ENCODE measurements around the gene ATP5MK.
A peak's percentile ranks its signal among the peaks of the same experiment; 100 is the strongest.
"Not testable (repeated sequence)": the region's sequence is repeated elsewhere in the genome, so short reads cannot be mapped to it uniquely, and the experiment has no call there.

Gene ATP5MK

GRCh38 chr10:103367379-103367781, 28.9 kb downstream of the ATP5MK start:
- Histone ChIP-seq H3K79me2 (ENCODE audit: control insufficient read depth, insufficient read depth, low read length) (no peaks in the 10 kb centered on the region), H3K27me3 (ENCODE audit: insufficient read depth, low read length, poor library complexity) (no peaks in the 10 kb centered on the region), H4K5ac (ENCODE audit: low read length) (no peak overlapping the region), H4K8ac (ENCODE audit: low read depth, low read length) (peak overlapping the region; percentile 16), H3K4me1 (ENCODE audit: control insufficient read depth, low read depth, low read length) (no peaks in the 10 kb centered on the region), H2BK120ac (ENCODE audit: low read depth, low read length) (no peak overlapping the region), H3K79me1 (ENCODE audit: low read length) (no peaks in the 10 kb centered on the region), H3K36me3 (ENCODE audit: control insufficient read depth, insufficient read depth, low read length) (no peaks in the 10 kb centered on the region), H3K18ac (ENCODE audit: low read length) (no peak overlapping the region), H3K4me3 (ENCODE audit: low read length) (no peak overlapping the region), H3K23ac (ENCODE audit: low read length) (no peak overlapping the region), H3K4me2 (ENCODE audit: low read length) (no peak overlapping the region), H3K56ac (ENCODE audit: low read length) (peak overlapping the region; percentile 42), H2AK5ac (ENCODE audit: low read length) (no peak overlapping the region), H2BK15ac (replicated peaks; ENCODE audit: low read depth) (no peak overlapping the region), H3K27ac (ENCODE audit: low read depth, low read length) (no peak overlapping the region), H3K4ac (ENCODE audit: low read depth, low read length) (no peak overlapping the region), H2BK5ac (ENCODE audit: low read length) (no peak overlapping the region), H3K9ac (ENCODE audit: low read length) (peak overlapping the region; percentile 36)
- WGBS (ENCODE audit: extremely low coverage, insufficient coverage, low lambda C conversion rate), result no CpG with 5 or more reads among the region's 10 CpGs
- DNase-seq, result no peak

- H3K4ac ChIP-seq (ENCODE audit: low read depth, low read length); H3K18ac ChIP-seq (ENCODE audit: low read length); H3K4me2 ChIP-seq (ENCODE audit: low read length); H2BK15ac ChIP-seq (replicated peaks; ENCODE audit: low read depth); H3K56ac ChIP-seq (ENCODE audit: low read length); H3K79me1 ChIP-seq (ENCODE audit: low read length); DNase-seq; H2BK5ac ChIP-seq (ENCODE audit: low read length); H4K8ac ChIP-seq (ENCODE audit: low read depth, low read length); H3K4me1 ChIP-seq (ENCODE audit: control insufficient read depth, low read depth, low read length); H4K5ac ChIP-seq (ENCODE audit: low read length); H3K4me3 ChIP-seq (ENCODE audit: low read length); H3K27me3 ChIP-seq (ENCODE audit: insufficient read depth, low read length, poor library complexity); H3K23ac ChIP-seq (ENCODE audit: low read length); H3K27ac ChIP-seq (ENCODE audit: low read depth, low read length); H3K36me3 ChIP-seq (ENCODE audit: control insufficient read depth, insufficient read depth, low read length); H3K9ac ChIP-seq (ENCODE audit: low read length); H2AK5ac ChIP-seq (ENCODE audit: low read length); H2BK120ac ChIP-seq (ENCODE audit: low read depth, low read length); H3K79me2 ChIP-seq (ENCODE audit: control insufficient read depth, insufficient read depth, low read length): not testable (repeated sequence)
- WGBS (ENCODE audit: extremely low coverage, insufficient coverage, low lambda C conversion rate), result no CpG with 5 or more reads among the region's 9 CpGs
Observed at GRCh38 chr10:103360791-103361190, 35.5 kb downstream of the ATP5MK start.

- H3K56ac ChIP-seq (ENCODE audit: low read length); DNase-seq; H2AK5ac ChIP-seq (ENCODE audit: low read length); H2BK120ac ChIP-seq (ENCODE audit: low read depth, low read length); H3K4me3 ChIP-seq (ENCODE audit: low read length); H3K4me2 ChIP-seq (ENCODE audit: low read length); H4K5ac ChIP-seq (ENCODE audit: low read length); H2BK5ac ChIP-seq (ENCODE audit: low read length); H3K79me2 ChIP-seq (ENCODE audit: control insufficient read depth, insufficient read depth, low read length); H4K8ac ChIP-seq (ENCODE audit: low read depth, low read length); H2BK15ac ChIP-seq (replicated peaks; ENCODE audit: low read depth); H3K4me1 ChIP-seq (ENCODE audit: control insufficient read depth, low read depth, low read length); H3K27ac ChIP-seq (ENCODE audit: low read depth, low read length); H3K18ac ChIP-seq (ENCODE audit: low read length); H3K9ac ChIP-seq (ENCODE audit: low read length); H3K79me1 ChIP-seq (ENCODE audit: low read length); H3K27me3 ChIP-seq (ENCODE audit: insufficient read depth, low read length, poor library complexity); H3K4ac ChIP-seq (ENCODE audit: low read depth, low read length); H3K23ac ChIP-seq (ENCODE audit: low read length); H3K36me3 ChIP-seq (ENCODE audit: control insufficient read depth, insufficient read depth, low read length): not testable (repeated sequence)
- no CpG with 5 or more reads among the region's 4 CpGs for WGBS (ENCODE audit: extremely low coverage, insufficient coverage, low lambda C conversion rate)
Observed at GRCh38 chr10:103359493-103359892, 36.8 kb downstream of the ATP5MK start.

GRCh38 chr10:103355906-103356599, 40.2 kb downstream of the ATP5MK start:
- WGBS (ENCODE audit: extremely low coverage, insufficient coverage, low lambda C conversion rate), result no CpG with 5 or more reads among the region's 5 CpGs
- H2BK120ac ChIP-seq (ENCODE audit: low read depth, low read length), result no peak overlapping the region
- H3K36me3 ChIP-seq (ENCODE audit: control insufficient read depth, insufficient read depth, low read length), result no peaks in the 10 kb centered on the region

GRCh38 chr10:103354567-103354966, 41.7 kb downstream of the ATP5MK start:
- not testable (repeated sequence) for DNase-seq; H3K9ac ChIP-seq (ENCODE audit: low read length); H2AK5ac ChIP-seq (ENCODE audit: low read length); H3K56ac ChIP-seq (ENCODE audit: low read length); H2BK120ac ChIP-seq (ENCODE audit: low read depth, low read length); H3K18ac ChIP-seq (ENCODE audit: low read length); H3K23ac ChIP-seq (ENCODE audit: low read length); H3K4ac ChIP-seq (ENCODE audit: low read depth, low read length); H3K79me1 ChIP-seq (ENCODE audit: low read length); H4K8ac ChIP-seq (ENCODE audit: low read depth, low read length); H3K36me3 ChIP-seq (ENCODE audit: control insufficient read depth, insufficient read depth, low read length); H2BK15ac ChIP-seq (replicated peaks; ENCODE audit: low read depth); H2BK5ac ChIP-seq (ENCODE audit: low read length); H3K27ac ChIP-seq (ENCODE audit: low read depth, low read length); H3K4me3 ChIP-seq (ENCODE audit: low read length); H4K5ac ChIP-seq (ENCODE audit: low read length); H3K4me2 ChIP-seq (ENCODE audit: low read length); H3K27me3 ChIP-seq (ENCODE audit: insufficient read depth, low read length, poor library complexity); H3K4me1 ChIP-seq (ENCODE audit: control insufficient read depth, low read depth, low read length); H3K79me2 ChIP-seq (ENCODE audit: control insufficient read depth, insufficient read depth, low read length)
- WGBS (ENCODE audit: extremely low coverage, insufficient coverage, low lambda C conversion rate), result no CpG with 5 or more reads among the region's 4 CpGs

More at GRCh38 chr10:103355906-103356599, 40.2 kb downstream of the ATP5MK start:
- H2BK5ac ChIP-seq (ENCODE audit: low read length), result no peak overlapping the region
- no peaks in the 10 kb centered on the region for H3K4me1 ChIP-seq (ENCODE audit: control insufficient read depth, low read depth, low read length)
- H3K79me2 ChIP-seq (ENCODE audit: control insufficient read depth, insufficient read depth, low read length), result no peaks in the 10 kb centered on the region
- no peak overlapping the region for H3K27ac ChIP-seq (ENCODE audit: low read depth, low read length)
- H3K27me3 ChIP-seq (ENCODE audit: insufficient read depth, low read length, poor library complexity), result no peaks in the 10 kb centered on the region
- no peak overlapping the region for H2AK5ac ChIP-seq (ENCODE audit: low read length)
- no peak overlapping the region for H3K18ac ChIP-seq (ENCODE audit: low read length)
- no peak overlapping the region for H3K56ac ChIP-seq (ENCODE audit: low read length)
- H3K4me2 ChIP-seq (ENCODE audit: low read length), result no peak overlapping the region
- no peak overlapping the region for H3K23ac ChIP-seq (ENCODE audit: low read length)
- H3K79me1 ChIP-seq (ENCODE audit: low read length), result no peaks in the 10 kb centered on the region
- no peak overlapping the region for H3K4me3 ChIP-seq (ENCODE audit: low read length)
- H2BK15ac ChIP-seq (replicated peaks; ENCODE audit: low read depth), result no peak overlapping the region
- no peak overlapping the region for H4K8ac ChIP-seq (ENCODE audit: low read depth, low read length)
- DNase-seq, result no peak
- no peak overlapping the region for H4K5ac ChIP-seq (ENCODE audit: low read length)
- no peak overlapping the region for H3K4ac ChIP-seq (ENCODE audit: low read depth, low read length)
- H3K9ac ChIP-seq (ENCODE audit: low read length), result no peak overlapping the region

- H3K79me1 ChIP-seq (ENCODE audit: low read length), result no peaks in the 10 kb centered on the region
- H3K18ac ChIP-seq (ENCODE audit: low read length), result no peak overlapping the region
- H2AK5ac ChIP-seq (ENCODE audit: low read length), result no peak overlapping the region
- H3K27me3 ChIP-seq (ENCODE audit: insufficient read depth, low read length, poor library complexity), result no peaks in the 10 kb centered on the region
- H3K4me1 ChIP-seq (ENCODE audit: control insufficient read depth, low read depth, low read length), result no peaks in the 10 kb centered on the region
- no peak overlapping the region for H3K4me3 ChIP-seq (ENCODE audit: low read length)
- H2BK120ac ChIP-seq (ENCODE audit: low read depth, low read length), result no peak overlapping the region
- H3K4ac ChIP-seq (ENCODE audit: low read depth, low read length), result no peak overlapping the region
- no peak overlapping the region for H4K8ac ChIP-seq (ENCODE audit: low read depth, low read length)
- no CpG with 5 or more reads among the region's 2 CpGs for WGBS (ENCODE audit: extremely low coverage, insufficient coverage, low lambda C conversion rate)
- no peak overlapping the region for H3K9ac ChIP-seq (ENCODE audit: low read length)
- no peak overlapping the region for H3K27ac ChIP-seq (ENCODE audit: low read depth, low read length)
- H3K79me2 ChIP-seq (ENCODE audit: control insufficient read depth, insufficient read depth, low read length), result no peaks in the 10 kb centered on the region
- no peak overlapping the region for H4K5ac ChIP-seq (ENCODE audit: low read length)
- H3K23ac ChIP-seq (ENCODE audit: low read length), result no peak overlapping the region
- peak; percentile 18 for DNase-seq
- H3K56ac ChIP-seq (ENCODE audit: low read length), result no peak overlapping the region
- H2BK5ac ChIP-seq (ENCODE audit: low read length), result no peak overlapping the region
- no peak overlapping the region for H2BK15ac ChIP-seq (replicated peaks; ENCODE audit: low read depth)
- H3K36me3 ChIP-seq (ENCODE audit: control insufficient read depth, insufficient read depth, low read length), result no peaks in the 10 kb centered on the region
- H3K4me2 ChIP-seq (ENCODE audit: low read length), result no peak overlapping the region
Observed at GRCh38 chr10:103353281-103353680, 43.0 kb downstream of the ATP5MK start.

All from mesendoderm (in vitro differentiated cells).